Esophagus squamous epithelium (tissue), 4 donors: ENCODE results near the gene SLAIN2.

Experiments
- POLR2A ChIP-seq, 4 donors: fragments of 450-650 bp; IDR thresholded peaks; one replicate each; pipeline ENCODE4 v1.6.1; 2017; ENCODE audit warnings: antibody characterized with exemption in 4 of 4, mild to moderate bottlenecking in 4 of 4, moderate library complexity in 3 of 4
- TF ChIP-seq, protein P1 (sequence below), 6 experiments: fragments of 450-650 bp in 4 of 6; fragments of 200-600 bp in 2 of 6; sonication (generic) in 2 of 6; IDR thresholded peaks; one replicate each; pipeline ENCODE4 v1.5.1; 2016 to 2019; ENCODE audit warnings: antibody characterized with exemption in 6 of 6, mild to moderate bottlenecking in 4 of 6, moderate library complexity in 4 of 6

DNA sequence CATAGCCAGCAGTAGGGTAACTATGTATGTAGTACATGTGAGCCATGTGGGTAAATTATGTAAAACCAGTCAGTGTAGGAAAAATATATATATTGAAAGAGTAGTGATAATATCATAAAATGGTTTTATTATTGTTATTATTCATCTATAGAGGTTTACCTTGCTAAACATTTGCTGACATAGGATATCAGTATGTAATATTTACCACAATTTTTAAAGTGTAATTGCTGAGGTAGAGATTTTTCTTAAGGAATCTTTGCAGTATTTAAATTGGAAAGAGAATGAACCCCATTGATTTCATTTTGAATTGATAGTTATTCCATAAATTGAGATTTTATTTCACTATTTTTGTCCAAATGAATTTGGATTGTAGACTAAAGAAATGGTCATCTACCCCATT, 27.1 kb downstream of the SLAIN2 start:
- TF ChIP-seq, protein P1, sequence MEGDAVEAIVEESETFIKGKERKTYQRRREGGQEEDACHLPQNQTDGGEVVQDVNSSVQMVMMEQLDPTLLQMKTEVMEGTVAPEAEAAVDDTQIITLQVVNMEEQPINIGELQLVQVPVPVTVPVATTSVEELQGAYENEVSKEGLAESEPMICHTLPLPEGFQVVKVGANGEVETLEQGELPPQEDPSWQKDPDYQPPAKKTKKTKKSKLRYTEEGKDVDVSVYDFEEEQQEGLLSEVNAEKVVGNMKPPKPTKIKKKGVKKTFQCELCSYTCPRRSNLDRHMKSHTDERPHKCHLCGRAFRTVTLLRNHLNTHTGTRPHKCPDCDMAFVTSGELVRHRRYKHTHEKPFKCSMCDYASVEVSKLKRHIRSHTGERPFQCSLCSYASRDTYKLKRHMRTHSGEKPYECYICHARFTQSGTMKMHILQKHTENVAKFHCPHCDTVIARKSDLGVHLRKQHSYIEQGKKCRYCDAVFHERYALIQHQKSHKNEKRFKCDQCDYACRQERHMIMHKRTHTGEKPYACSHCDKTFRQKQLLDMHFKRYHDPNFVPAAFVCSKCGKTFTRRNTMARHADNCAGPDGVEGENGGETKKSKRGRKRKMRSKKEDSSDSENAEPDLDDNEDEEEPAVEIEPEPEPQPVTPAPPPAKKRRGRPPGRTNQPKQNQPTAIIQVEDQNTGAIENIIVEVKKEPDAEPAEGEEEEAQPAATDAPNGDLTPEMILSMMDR (IDR thresholded peaks at IDR 0.05): no peak
- TF ChIP-seq POLR2A (IDR thresholded peaks at IDR 0.05): no peak
